HepG2 (cell line): ENCODE measurements around the gene N4BP2. TPM values are rescaled to one million over a fixed set of nuclear protein-coding genes. Genes with fewer than 3 reads are reported as not detected.
A peak's percentile ranks its signal among the peaks of the same experiment; 100 is the strongest.

Experiments used
- BCL6 ChIP-seq: IDR thresholded peaks from 2 replicates; pipeline ENCODE4 v1.6.1; 2016; ENCODE audit warnings: missing genetic modification reagents, missing compliant biosample characterization
- CREB1 ChIP-seq, 2 experiments: fragments of 450-650 bp in 1 of 2; IDR thresholded peaks; 2 replicates each; pipeline ENCODE4 v1.6.1; 2016 to 2017; ENCODE audit warnings: control low read depth in 1 of 2, mild to moderate bottlenecking in 1 of 2, missing compliant biosample characterization in 1 of 2, missing genetic modification characterization in 1 of 2
- EHMT2 ChIP-seq: fragments of 200-600 bp; sonication (generic); IDR thresholded peaks from 2 replicates; pipeline ENCODE4 v1.7.0; 2017; ENCODE audit warnings: antibody characterized with exemption, low read depth, low read length, borderline replicate concordance
- ESRRA ChIP-seq: sonication (generic); formaldehyde crosslinking; IDR thresholded peaks from 2 replicates; pipeline ENCODE4 v1.5.1; 2020; ENCODE audit warnings: mild to moderate bottlenecking, low read depth, missing genetic modification reagents
- FOXJ3 ChIP-seq: sonication (generic); formaldehyde crosslinking; IDR thresholded peaks from 2 replicates; pipeline ENCODE4 v1.4.0; 2020; ENCODE audit warnings: missing genetic modification reagents, mild to moderate bottlenecking, borderline replicate concordance
- HDAC1 ChIP-seq: sonication (generic); formaldehyde crosslinking; IDR thresholded peaks from 2 replicates; pipeline ENCODE4 v1.5.1; 2020; ENCODE audit warnings: mild to moderate bottlenecking, missing genetic modification reagents
- HMG20B ChIP-seq: conservative IDR thresholded peaks from 2 replicates; pipeline ENCODE4 v1.6.1; 2016; ENCODE audit warnings: missing genetic modification reagents, missing compliant biosample characterization
- HOXA7 ChIP-seq: sonication (generic); formaldehyde crosslinking; IDR thresholded peaks from 2 replicates; pipeline ENCODE4 v1.8.1; 2022; ENCODE audit warnings: mild to moderate bottlenecking, missing genetic modification reagents, moderate library complexity
- KAT8 ChIP-seq: IDR thresholded peaks from 2 replicates; pipeline ENCODE4 v1.6.1; 2016; ENCODE audit warnings: missing genetic modification reagents, missing compliant biosample characterization
- KDM1A ChIP-seq: IDR thresholded peaks from 2 replicates; pipeline ENCODE4 v1.6.1; 2016; ENCODE audit warnings: missing compliant biosample characterization
- KLF12 ChIP-seq: sonication (generic); formaldehyde crosslinking; IDR thresholded peaks from 2 replicates; pipeline ENCODE4 v1.4.0; 2020; ENCODE audit warnings: missing genetic modification reagents, borderline replicate concordance
- NCOR1 ChIP-seq: fragments of 200-600 bp; sonication (generic); IDR thresholded peaks from 2 replicates; pipeline ENCODE4 v1.7.0; 2017; ENCODE audit warnings: antibody characterized with exemption, low read length, borderline replicate concordance
- NR2F2 ChIP-seq: IDR thresholded peaks from 2 replicates; pipeline ENCODE4 v1.6.1; 2012; ENCODE audit warnings: low read depth, inconsistent platforms, borderline replicate concordance
- RARA ChIP-seq: IDR thresholded peaks from 2 replicates; pipeline ENCODE4 v1.6.1; 2016; ENCODE audit warnings: missing genetic modification reagents, missing compliant biosample characterization
- SOX6 ChIP-seq, 2 experiments: fragments of 450-650 bp in 1 of 2; sonication (generic) in 1 of 2; formaldehyde crosslinking in 1 of 2; IDR thresholded peaks; 2 replicates each; pipeline versions ENCODE4 v1.4.0 to v1.6.1; 2017 to 2020; ENCODE audit warnings: antibody characterized with exemption in 1 of 2, mild to moderate bottlenecking in 1 of 2, missing genetic modification reagents in 1 of 2
- SSRP1 ChIP-seq: IDR thresholded peaks from 2 replicates; pipeline ENCODE4 v1.6.1; 2016; ENCODE audit warnings: control low read depth
- TCF7 ChIP-seq: sonication (generic); IDR thresholded peaks from 2 replicates; pipeline ENCODE4 v1.6.1; 2016; ENCODE audit warnings: antibody characterized with exemption, low read depth
- ZBTB7A ChIP-seq: sonication (generic); formaldehyde crosslinking; IDR thresholded peaks from 2 replicates; pipeline ENCODE4 v1.8.0; 2022; ENCODE audit warnings: mild to moderate bottlenecking, missing genetic modification reagents
- ZFP37 ChIP-seq: sonication (generic); formaldehyde crosslinking; IDR thresholded peaks from 2 replicates; pipeline ENCODE4 v1.4.0; 2020; ENCODE audit warnings: missing genetic modification reagents, borderline replicate concordance
- ZMYM3 ChIP-seq: sonication (generic); formaldehyde crosslinking; IDR thresholded peaks from 2 replicates; pipeline ENCODE4 v1.5.1; 2020; ENCODE audit warnings: mild to moderate bottlenecking, missing genetic modification reagents
- ZNF644 ChIP-seq: IDR thresholded peaks from 2 replicates; pipeline ENCODE4 v1.6.1; 2016; ENCODE audit warnings: low read depth
- polyA plus RNA-seq, 8 experiments: library from polyadenylated mRNA; depleted of rRNA in 3 of 8; stranded (reverse) in 7 of 8; unstranded in 1 of 8; fragments of >200 nt; fragmentation: Illumina TruSeq in 4 of 8; extraction: Trizol in 4 of 8; gene quantifications; 2 replicates each; pipeline versions ENCODE4 v1.2.1 to v1.2.3, GENCODE V29; 2011 to 2016; ENCODE audit warnings: low read depth in 4 of 8, missing spikeins in 1 of 8, mixed read lengths in 1 of 8; ENCODE audit not compliant: insufficient read depth in 1 of 8
- total RNA-seq, 5 experiments: library from RNA; depleted of rRNA; stranded (reverse); fragments of >200 nt; fragmentation: Illumina TruSeq; extraction: Trizol; gene quantifications; 2 replicates each; pipeline ENCODE4 v1.2.3, GENCODE V29; 2016; ENCODE audit warnings: low read depth in 1 of 5
- TF ChIP-seq, protein P1 (sequence below): sonication (generic); formaldehyde crosslinking; IDR thresholded peaks from 2 replicates; pipeline ENCODE4 v1.4.0; 2020; ENCODE audit warnings: missing genetic modification reagents
- TF ChIP-seq, protein P2 (sequence below): sonication (generic); formaldehyde crosslinking; IDR thresholded peaks from 2 replicates; pipeline ENCODE4 v1.4.0; 2020; ENCODE audit warnings: missing genetic modification reagents
- TF ChIP-seq, protein P3 (sequence below): sonication (generic); formaldehyde crosslinking; IDR thresholded peaks from 2 replicates; pipeline ENCODE4 v1.4.0; 2020; ENCODE audit warnings: missing genetic modification reagents
- TF ChIP-seq, protein P4 (sequence below): IDR thresholded peaks from 2 replicates; pipeline ENCODE4 v1.6.1; 2016; ENCODE audit warnings: missing genetic modification reagents, missing compliant biosample characterization
- TF ChIP-seq, protein P5 (sequence below): sonication (generic); formaldehyde crosslinking; IDR thresholded peaks from 2 replicates; pipeline ENCODE4 v1.4.0; 2020; ENCODE audit warnings: missing genetic modification reagents

The N4BP2 gene
- total and polyA plus RNA-seq, 2 of the 13 experiments (the other 11 are each of a cell fraction or from before 2014, with no cell fraction given), result 5.6 to 12.9 TPM

DNA sequence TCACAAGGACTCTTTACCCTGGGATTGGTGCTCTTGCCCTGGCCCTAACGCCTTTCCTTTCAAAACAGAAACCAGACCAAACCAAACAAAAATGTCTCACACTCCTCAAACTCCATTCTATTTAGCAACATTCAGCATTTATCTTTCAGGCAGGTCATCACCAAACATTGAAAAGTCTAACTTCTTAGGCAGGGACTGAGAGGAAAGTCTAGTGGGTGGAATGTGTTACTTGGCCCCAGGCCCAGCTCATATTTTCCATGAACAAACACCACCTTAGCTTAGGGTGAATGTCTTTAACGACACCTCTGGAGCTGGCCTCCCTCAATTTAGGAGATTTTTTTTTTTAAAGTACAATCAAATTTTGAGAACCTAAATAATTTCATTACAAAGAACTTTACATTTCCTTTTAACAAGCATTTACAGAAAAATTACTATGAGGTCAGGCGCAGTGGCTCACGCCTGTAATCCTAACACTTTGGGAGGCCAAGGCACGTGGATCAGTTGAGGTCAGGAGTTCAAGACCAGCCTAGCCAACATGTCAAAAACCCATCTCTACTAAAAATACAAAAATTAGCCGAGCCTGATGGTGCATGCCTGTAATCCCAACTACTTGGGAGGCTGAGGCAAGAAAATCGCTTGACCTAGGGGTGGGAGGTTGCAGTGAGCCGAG is 10.2 kb upstream of the N4BP2 start (continued):
- TF ChIP-seq, protein P1, sequence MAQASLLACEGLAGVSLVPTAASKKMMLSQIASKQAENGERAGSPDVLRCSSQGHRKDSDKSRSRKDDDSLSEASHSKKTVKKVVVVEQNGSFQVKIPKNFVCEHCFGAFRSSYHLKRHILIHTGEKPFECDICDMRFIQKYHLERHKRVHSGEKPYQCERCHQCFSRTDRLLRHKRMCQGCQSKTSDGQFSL, result no peak
- TF ChIP-seq ZNF644 (peak; percentile 40; the same call in 1 of the 2 replicates), KAT8 (CRISPR knock-in tag) (peak; percentile 32; the same call in 1 of the 2 replicates), ZFP37 (CRISPR knock-in tag) (no peak), KDM1A (CRISPR knock-in tag) (0 out of 2 replicates have a peak, but pooled peaks have one; percentile 15), ZMYM3 (peak; percentile 37; the same call in 1 of the 2 replicates), SOX6 (IDR thresholded peaks at IDR 0.05) (no peak), SOX6 (CRISPR knock-in tag; IDR thresholded peaks at IDR 0.05) (peak; percentile 71), NCOR1 (0 out of 2 replicates have a peak, but pooled peaks have one; percentile 30), NR2F2 (peak; percentile 71), FOXJ3 (peak; percentile 47; the same call in 1 of the 2 replicates), ZBTB7A (no peak), HMG20B (peak; percentile 57; the same call in 1 of the 2 replicates), KLF12 (CRISPR knock-in tag) (0 out of 2 replicates have a peak, but pooled peaks have one; percentile 27), TCF7 (no peak), CREB1 (IDR thresholded peaks at IDR 0.05) (no peak), CREB1 (CRISPR knock-in tag; IDR thresholded peaks at IDR 0.05) (peak; percentile 51), RARA (peak; percentile 33; the same call in 1 of the 2 replicates), EHMT2 (no peak; the same call in 1 of the 2 replicates), SSRP1 (CRISPR knock-in tag) (no peak), BCL6 (CRISPR knock-in tag) (peak; percentile 80), HOXA7 (no peak), HDAC1 (CRISPR knock-in tag) (peak; percentile 64), ESRRA (CRISPR knock-in tag) (no peak)
- TF ChIP-seq, protein P2, sequence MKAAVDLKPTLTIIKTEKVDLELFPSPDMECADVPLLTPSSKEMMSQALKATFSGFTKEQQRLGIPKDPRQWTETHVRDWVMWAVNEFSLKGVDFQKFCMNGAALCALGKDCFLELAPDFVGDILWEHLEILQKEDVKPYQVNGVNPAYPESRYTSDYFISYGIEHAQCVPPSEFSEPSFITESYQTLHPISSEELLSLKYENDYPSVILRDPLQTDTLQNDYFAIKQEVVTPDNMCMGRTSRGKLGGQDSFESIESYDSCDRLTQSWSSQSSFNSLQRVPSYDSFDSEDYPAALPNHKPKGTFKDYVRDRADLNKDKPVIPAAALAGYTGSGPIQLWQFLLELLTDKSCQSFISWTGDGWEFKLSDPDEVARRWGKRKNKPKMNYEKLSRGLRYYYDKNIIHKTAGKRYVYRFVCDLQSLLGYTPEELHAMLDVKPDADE (CRISPR knock-in tag), result no peak
- TF ChIP-seq, protein P3, sequence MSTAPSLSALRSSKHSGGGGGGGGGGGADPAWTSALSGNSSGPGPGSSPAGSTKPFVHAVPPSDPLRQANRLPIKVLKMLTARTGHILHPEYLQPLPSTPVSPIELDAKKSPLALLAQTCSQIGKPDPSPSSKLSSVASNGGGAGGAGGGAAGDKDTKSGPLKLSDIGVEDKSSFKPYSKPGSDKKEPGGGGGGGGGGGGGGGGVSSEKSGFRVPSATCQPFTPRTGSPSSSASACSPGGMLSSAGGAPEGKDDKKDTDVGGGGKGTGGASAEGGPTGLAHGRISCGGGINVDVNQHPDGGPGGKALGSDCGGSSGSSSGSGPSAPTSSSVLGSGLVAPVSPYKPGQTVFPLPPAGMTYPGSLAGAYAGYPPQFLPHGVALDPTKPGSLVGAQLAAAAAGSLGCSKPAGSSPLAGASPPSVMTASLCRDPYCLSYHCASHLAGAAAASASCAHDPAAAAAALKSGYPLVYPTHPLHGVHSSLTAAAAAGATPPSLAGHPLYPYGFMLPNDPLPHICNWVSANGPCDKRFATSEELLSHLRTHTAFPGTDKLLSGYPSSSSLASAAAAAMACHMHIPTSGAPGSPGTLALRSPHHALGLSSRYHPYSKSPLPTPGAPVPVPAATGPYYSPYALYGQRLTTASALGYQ (CRISPR knock-in tag), result peak; percentile 63; the same call in 1 of the 2 replicates
- TF ChIP-seq, protein P4, sequence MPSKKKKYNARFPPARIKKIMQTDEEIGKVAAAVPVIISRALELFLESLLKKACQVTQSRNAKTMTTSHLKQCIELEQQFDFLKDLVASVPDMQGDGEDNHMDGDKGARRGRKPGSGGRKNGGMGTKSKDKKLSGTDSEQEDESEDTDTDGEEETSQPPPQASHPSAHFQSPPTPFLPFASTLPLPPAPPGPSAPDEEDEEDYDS (CRISPR knock-in tag), result peak; percentile 31; the same call in 1 of the 2 replicates
- TF ChIP-seq, protein P5, sequence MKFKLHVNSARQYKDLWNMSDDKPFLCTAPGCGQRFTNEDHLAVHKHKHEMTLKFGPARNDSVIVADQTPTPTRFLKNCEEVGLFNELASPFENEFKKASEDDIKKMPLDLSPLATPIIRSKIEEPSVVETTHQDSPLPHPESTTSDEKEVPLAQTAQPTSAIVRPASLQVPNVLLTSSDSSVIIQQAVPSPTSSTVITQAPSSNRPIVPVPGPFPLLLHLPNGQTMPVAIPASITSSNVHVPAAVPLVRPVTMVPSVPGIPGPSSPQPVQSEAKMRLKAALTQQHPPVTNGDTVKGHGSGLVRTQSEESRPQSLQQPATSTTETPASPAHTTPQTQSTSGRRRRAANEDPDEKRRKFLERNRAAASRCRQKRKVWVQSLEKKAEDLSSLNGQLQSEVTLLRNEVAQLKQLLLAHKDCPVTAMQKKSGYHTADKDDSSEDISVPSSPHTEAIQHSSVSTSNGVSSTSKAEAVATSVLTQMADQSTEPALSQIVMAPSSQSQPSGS (CRISPR knock-in tag), result peak; percentile 34; the same call in 1 of the 2 replicates
